ENCODE measurements around the gene ECE2.
A peak's percentile ranks its signal among the peaks of the same experiment; 100 is the strongest.
"Not testable (repeated sequence)": the region's sequence is repeated elsewhere in the genome, so short reads cannot be mapped to it uniquely, and the experiment has no call there.

ECE2 gene

GRCh38 chr3:184241141-184241446 lies 34.7 kb upstream of the ECE2 start:
- DNase-seq = no peak

GRCh38 chr3:184241447-184242296 lies 34.1 kb upstream of the ECE2 start:
- peak; percentile 81 for DNase-seq

GRCh38 chr3:184242297-184242685 lies 33.5 kb upstream of the ECE2 start:
- DNase-seq = no peak

- DNase-seq = peak; percentile 40
Observed at GRCh38 chr3:184248454-184249411, 27.1 kb upstream of the ECE2 start, which contains the start of gene ALG3. TSS of gene ALG3 (minus strand) at chr3:184248962. CDS start at chr3:184248940, 22 bp downstream.

GRCh38 chr3:184249412-184250166 lies 26.2 kb upstream of the ECE2 start, which contains the start of gene EEF1AKMT4:
TSS of gene EEF1AKMT4 (plus strand) at chr3:184249672. CDS start at chr3:184249695, 23 bp downstream.
- DNase-seq = peak; percentile 97

GRCh38 chr3:184250167-184250828 lies 25.5 kb upstream of the ECE2 start:
- peak; percentile 84 for DNase-seq

- DNase-seq = no peak
Observed at GRCh38 chr3:184255291-184256039, 20.4 kb upstream of the ECE2 start.

- DNase-seq = no peak
Observed at GRCh38 chr3:184257083-184257915, 18.5 kb upstream of the ECE2 start.

GRCh38 chr3:184258926-184259325 lies 16.9 kb upstream of the ECE2 start:
- no peak for DNase-seq

GRCh38 chr3:184259396-184259877 lies 16.4 kb upstream of the ECE2 start:
- no peak for DNase-seq

- no peak for DNase-seq
Observed at GRCh38 chr3:184259878-184260723, 15.7 kb upstream of the ECE2 start.

GRCh38 chr3:184260724-184261269 lies 15.0 kb upstream of the ECE2 start:
- no peak for DNase-seq

GRCh38 chr3:184261270-184261853 lies 14.5 kb upstream of the ECE2 start, which contains the start of gene CAMK2N2:
TSS of gene CAMK2N2 (minus strand) at chr3:184261553. CDS start at chr3:184261285, 268 bp downstream.
- DNase-seq = peak; percentile 86

GRCh38 chr3:184261854-184262763 lies 13.7 kb upstream of the ECE2 start:
- peak; percentile 81 for DNase-seq

- peak; percentile 22 for DNase-seq
Observed at GRCh38 chr3:184262764-184263179, 13.1 kb upstream of the ECE2 start.

- DNase-seq = not testable (repeated sequence)
Observed at GRCh38 chr3:184267249-184267648, 8.6 kb upstream of the ECE2 start.

GRCh38 chr3:184272269-184272668 lies 3.6 kb upstream of the ECE2 start:
- DNase-seq = no peak

- DNase-seq = no peak
Observed at GRCh38 chr3:184275381-184275701, 481 bp upstream of the ECE2 start.

All from DMS153 (cell line).